Left lung (tissue), 10 donors: ENCODE data around the gene KCND3. TPM values are rescaled to one million over a fixed set of nuclear protein-coding genes. Genes with fewer than 3 reads are reported as not detected.

Experiments used
- ATAC-seq: fragments of 200-7000 bp; cut with Tn5 transposase; one replicate; pipeline ENCODE4 v1.9.1; 2020; ENCODE audit warnings: moderate library complexity
- DNase-seq, 4 donors: peaks; one replicate each; pipeline ENCODE4 v3.0.0-alpha.2; 2013 to 2020
- H3K27ac ChIP-seq, 2 donors: fragments of 200-600 bp; sonication (generic) in 1 of 2; one replicate each; pipeline versions ENCODE4 v1.5.0 to v1.8.0; 2020 to 2021
- H3K27me3 ChIP-seq, 2 donors: fragments of 200-600 bp; sonication (generic) in 1 of 2; one replicate each; pipeline versions ENCODE4 v1.5.0 to v1.8.0; 2020 to 2021
- H3K36me3 ChIP-seq, 2 donors: fragments of 200-600 bp; sonication (generic) in 1 of 2; one replicate each; pipeline versions ENCODE4 v1.5.0 to v1.8.0; 2020 to 2021
- H3K4me1 ChIP-seq, 2 donors: fragments of 200-600 bp; one replicate each; pipeline ENCODE4 v1.8.0; 2021
- H3K4me3 ChIP-seq, 2 donors: fragments of 200-600 bp; sonication (generic) in 1 of 2; one replicate each; pipeline versions ENCODE4 v1.5.0 to v1.8.0; 2020 to 2021; ENCODE audit warnings: mild to moderate bottlenecking in 1 of 2
- H3K9me3 ChIP-seq, 2 donors: fragments of 200-600 bp; sonication (generic) in 1 of 2; one replicate each; pipeline versions ENCODE4 v1.5.0 to v1.8.0; 2020 to 2021
- CTCF ChIP-seq, 2 donors: fragments of 200-600 bp; sonication (generic) in 1 of 2; IDR thresholded peaks; one replicate each; pipeline versions ENCODE4 v1.5.0 to v1.8.0; 2021; ENCODE audit warnings: antibody characterized with exemption in 2 of 2
- intact Hi-C, 2 donors: fragments of 100-400 bp; cut with DNase I; formaldehyde crosslinking; loops; one replicate each; pipeline versions ENCODE4 v1.11.2 to v1.14.2; 2022
- polyA plus RNA-seq, 6 donors: library from polyadenylated mRNA; unstranded; fragments of 120-200 nt; gene quantifications; one replicate each; pipeline ENCODE4 v1.2.1, GENCODE V29; 2013; ENCODE audit not compliant: insufficient read length in 6 of 6
- total RNA-seq, 2 donors: library from RNA; stranded (reverse); fragmentation: NEBNext Ultra II Directional; extraction: Animal tissue kit (Norgen Biotek cat#: 25700); gene quantifications; one replicate each; pipeline ENCODE4 v1.2.1, GENCODE V29; 2021
- donor health status: DM: no; HTN: yes; CAD: no.
- donor health status: DM: no; HTN: no; CAD: no.

KCND3 gene
- total and polyA plus RNA-seq, 8 donors: 0.32 to 10.2 (median 0.58) TPM

DNA sequence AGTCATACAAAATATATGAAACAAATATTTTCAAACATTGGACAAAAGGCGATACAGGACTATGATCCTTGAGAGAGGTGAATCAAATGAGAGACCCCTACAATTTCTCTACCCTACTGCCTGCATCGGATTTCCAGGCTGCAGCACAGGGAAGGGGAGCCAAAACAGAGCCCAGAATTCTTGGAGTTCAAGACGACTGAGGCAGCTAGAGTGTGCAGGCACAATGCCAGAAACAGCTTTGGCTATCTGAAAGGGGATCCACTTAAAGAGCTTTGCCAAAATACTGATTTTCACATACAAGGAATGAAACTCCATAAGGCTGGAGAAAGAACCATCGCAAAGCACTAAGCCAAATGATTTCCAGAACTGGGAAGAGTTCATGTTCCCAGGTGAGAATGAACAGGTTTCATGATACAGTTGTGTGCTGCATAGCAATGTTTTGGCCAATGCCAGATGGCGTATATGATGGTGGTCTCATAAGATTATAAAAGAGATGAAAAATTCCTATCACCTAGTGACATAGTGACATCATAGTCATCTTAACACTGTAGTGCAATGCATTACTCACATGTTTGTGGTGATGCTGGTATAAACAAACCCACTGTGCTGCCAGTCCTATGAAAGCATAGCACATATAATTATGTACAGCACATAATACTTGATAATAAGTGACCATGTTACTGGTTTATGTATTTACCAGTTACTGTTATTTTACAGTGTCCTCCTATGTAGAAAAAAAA is 77.5 kb downstream of the KCND3 start:
- no peak for DNase-seq
- Histone ChIP-seq H3K36me3 (no peaks in the 10 kb centered on the region), H3K27me3 (no peaks in the 10 kb centered on the region), H3K4me3 (no peak overlapping the region), H3K27ac (no peak overlapping the region), H3K4me1 (no peaks in the 10 kb centered on the region), H3K9me3 (no peaks in the 10 kb centered on the region)
- intact Hi-C loops: no loop called here
- no peak for ATAC-seq
- TF ChIP-seq CTCF (IDR thresholded peaks at IDR 0.05): no peak

GRCh38 chr1:111911061-111911460 is 78.4 kb downstream of the KCND3 start:
- intact Hi-C loops: no loop called here
- Histone ChIP-seq H3K4me3 (no peak overlapping the region), H3K9me3 (no peaks in the 10 kb centered on the region), H3K36me3 (no peaks in the 10 kb centered on the region), H3K27ac (no peak overlapping the region), H3K27me3 (no peaks in the 10 kb centered on the region), H3K4me1 (no peaks in the 10 kb centered on the region)
- DNase-seq (no peak), ATAC-seq (no peak)
- TF ChIP-seq CTCF (IDR thresholded peaks at IDR 0.05): no peak

GRCh38 chr1:111909030-111909429 is 80.4 kb downstream of the KCND3 start:
- no peaks in the 10 kb centered on the region for H3K36me3 ChIP-seq
- no peak for DNase-seq
- intact Hi-C loops: no loop called here

GRCh38 chr1:111908011-111908621 is 81.4 kb downstream of the KCND3 start:
- intact Hi-C loops: no loop called here
- no peak for TF ChIP-seq CTCF (IDR thresholded peaks at IDR 0.05)
- DNase-seq: no peak
- H3K27ac ChIP-seq: no peak overlapping the region
- H3K27me3 ChIP-seq: peaks cover 0 to 11% of the 10 kb centered on the region in 2 donors
- no peaks in the 10 kb centered on the region for H3K36me3 ChIP-seq
- H3K4me3 ChIP-seq: no peak overlapping the region
- H3K9me3 ChIP-seq: no peaks in the 10 kb centered on the region
- H3K4me1 ChIP-seq: no peaks in the 10 kb centered on the region
- ATAC-seq: peak; percentile 19

More at GRCh38 chr1:111909030-111909429, 80.4 kb downstream of the KCND3 start:
- no peak for ATAC-seq
- TF ChIP-seq CTCF (IDR thresholded peaks at IDR 0.05): no peak
- H3K27ac ChIP-seq: no peak overlapping the region
- H3K9me3 ChIP-seq: no peaks in the 10 kb centered on the region
- peaks cover 0 to 10% of the 10 kb centered on the region in 2 donors for H3K27me3 ChIP-seq
- H3K4me1 ChIP-seq: no peaks in the 10 kb centered on the region
- no peak overlapping the region for H3K4me3 ChIP-seq

DNA sequence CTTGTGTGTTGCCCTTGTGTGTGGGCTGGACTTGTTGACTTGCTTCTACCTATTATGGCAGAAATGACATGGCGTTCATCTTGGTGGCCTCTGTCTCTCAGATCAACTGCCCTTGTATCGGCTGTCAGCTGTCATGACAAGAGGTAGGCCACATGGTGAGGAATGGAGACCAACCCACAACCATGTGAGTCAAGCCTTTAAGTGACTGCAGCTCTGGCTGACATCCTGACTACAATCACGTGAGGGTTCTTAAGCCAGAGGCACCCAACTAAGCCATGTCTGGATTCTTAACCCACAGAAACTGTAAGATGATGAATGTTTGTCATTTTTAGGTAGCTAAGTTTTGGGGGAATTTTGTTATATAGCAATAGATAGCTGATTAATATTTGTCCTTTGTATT is 82.1 kb downstream of the KCND3 start:
- no peaks in the 10 kb centered on the region for H3K9me3 ChIP-seq
- peaks cover 0 to 11% of the 10 kb centered on the region in 2 donors for H3K27me3 ChIP-seq
- no peak for TF ChIP-seq CTCF (IDR thresholded peaks at IDR 0.05)
- no peaks in the 10 kb centered on the region for H3K4me1 ChIP-seq
- no peaks in the 10 kb centered on the region for H3K36me3 ChIP-seq
- ATAC-seq (peak; percentile 44), DNase-seq (no peak)
- intact Hi-C loops: no loop called here
- no peak overlapping the region for H3K27ac ChIP-seq
- H3K4me3 ChIP-seq: no peak overlapping the region
